ENCODE data around the gene SPI1.

The SPI1 gene

DNA sequence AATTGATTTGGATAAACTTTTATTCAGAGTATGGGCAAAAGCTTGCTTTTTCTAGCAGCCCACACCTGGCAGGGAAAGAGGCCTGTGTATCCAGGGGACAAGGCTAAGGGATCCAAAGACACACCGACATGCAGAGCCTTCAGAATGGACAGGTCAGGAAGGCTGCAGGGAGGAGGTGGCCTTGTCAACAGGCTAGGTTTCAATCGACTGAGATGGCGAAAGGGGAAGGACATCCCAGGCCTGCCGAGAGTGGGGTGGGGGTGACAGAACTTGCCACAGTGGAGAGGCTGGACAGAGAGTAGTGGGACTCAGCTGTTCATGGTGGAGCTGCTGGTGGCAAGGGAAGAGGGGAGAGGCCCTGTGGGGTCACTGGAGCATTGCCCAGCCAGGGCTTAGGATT lies 24.8 kb upstream of the SPI1 start:
- Histone ChIP-seq H3K27me3 (ENCODE audit: control insufficient read depth in 1 of 2, insufficient read depth in 2 of 2, low read length in 2 of 2) (no peaks in the 10 kb centered on the region), H3K27ac (ENCODE audit: low read length) (no peak overlapping the region), H3K4me3 (ENCODE audit: low read length in 2 of 2) (no peak overlapping the region), H3K9me3 (ENCODE audit: control insufficient read depth in 2 of 2, low read length in 2 of 2) (no peaks in the 10 kb centered on the region), H3K9ac (ENCODE audit: low read length in 2 of 2) (no peak overlapping the region), H3K4me1 (ENCODE audit: control insufficient read depth, insufficient read depth, low read length) (peaks cover 24% of the 10 kb centered on the region), H3K36me3 (ENCODE audit: control insufficient read depth in 2 of 2, insufficient read depth in 2 of 2, low read length in 2 of 2) (no peaks in the 10 kb centered on the region)

DNA sequence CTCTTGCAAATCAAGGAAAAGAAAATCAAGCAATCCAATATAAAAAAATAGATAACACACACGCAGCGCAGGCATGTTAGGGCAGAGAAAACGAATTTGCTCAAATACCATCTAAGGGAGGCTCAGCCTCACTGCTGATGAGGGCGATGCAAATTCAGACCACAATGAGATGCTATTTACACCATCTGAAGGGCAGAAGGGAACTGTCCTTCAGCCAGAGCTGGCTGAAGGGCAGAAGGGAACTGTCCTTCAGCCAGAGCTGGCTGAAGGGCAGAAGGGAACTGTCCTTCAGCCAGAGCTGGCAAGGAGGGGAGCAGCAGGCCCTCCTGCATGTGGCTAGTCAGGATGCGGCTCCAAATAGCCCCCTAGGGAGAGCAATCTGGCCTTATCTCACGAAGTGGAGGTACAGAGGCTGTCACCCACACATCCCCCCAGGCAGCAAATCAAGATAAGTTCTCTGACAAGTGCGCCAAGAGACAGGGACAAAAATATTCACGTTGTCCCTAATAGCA lies 22.5 kb upstream of the SPI1 start:
- Histone ChIP-seq H3K9ac (ENCODE audit: low read length in 2 of 2) (peak overlapping the region; percentile 50 to 84), H3K4me3 (ENCODE audit: low read length in 2 of 2) (peak overlapping the region in 1 of 2 donors; percentile 75), H3K4me1 (ENCODE audit: control insufficient read depth, insufficient read depth, low read length) (peaks cover 12% of the 10 kb centered on the region), H3K27ac (ENCODE audit: low read length) (peak overlapping the region; percentile 76), H3K9me3 (ENCODE audit: control insufficient read depth in 2 of 2, low read length in 2 of 2) (no peaks in the 10 kb centered on the region), H3K36me3 (ENCODE audit: control insufficient read depth in 2 of 2, insufficient read depth in 2 of 2, low read length in 2 of 2) (no peaks in the 10 kb centered on the region), H3K27me3 (ENCODE audit: control insufficient read depth in 1 of 2, insufficient read depth in 2 of 2, low read length in 2 of 2) (no peaks in the 10 kb centered on the region)

- Histone ChIP-seq H3K4me1 (ENCODE audit: control insufficient read depth, insufficient read depth, low read length) (peaks cover 15% of the 10 kb centered on the region), H3K4me3 (ENCODE audit: low read length in 2 of 2) (peak overlapping the region; percentile 50 to 75), H3K9ac (ENCODE audit: low read length in 2 of 2) (peak overlapping the region; percentile 64 to 84), H3K36me3 (ENCODE audit: control insufficient read depth in 2 of 2, insufficient read depth in 2 of 2, low read length in 2 of 2) (no peaks in the 10 kb centered on the region), H3K9me3 (ENCODE audit: control insufficient read depth in 2 of 2, low read length in 2 of 2) (no peaks in the 10 kb centered on the region), H3K27ac (ENCODE audit: low read length) (peak overlapping the region; percentile 76), H3K27me3 (ENCODE audit: control insufficient read depth in 1 of 2, insufficient read depth in 2 of 2, low read length in 2 of 2) (no peaks in the 10 kb centered on the region)
Observed at GRCh38 chr11:47399860-47400767, 21.8 kb upstream of the SPI1 start.

GRCh38 chr11:47398551-47398950 lies 20.2 kb upstream of the SPI1 start:
- no peaks in the 10 kb centered on the region for H3K27me3 ChIP-seq (ENCODE audit: control insufficient read depth in 1 of 2, insufficient read depth in 2 of 2, low read length in 2 of 2)
- no peaks in the 10 kb centered on the region for H3K36me3 ChIP-seq (ENCODE audit: control insufficient read depth in 2 of 2, insufficient read depth in 2 of 2, low read length in 2 of 2)
- H3K4me1 ChIP-seq (ENCODE audit: control insufficient read depth, insufficient read depth, low read length): peaks cover 17% of the 10 kb centered on the region
- no peak overlapping the region for H3K9ac ChIP-seq (ENCODE audit: low read length in 2 of 2)
- H3K9me3 ChIP-seq (ENCODE audit: control insufficient read depth in 2 of 2, low read length in 2 of 2): no peaks in the 10 kb centered on the region
- no peak overlapping the region for H3K27ac ChIP-seq (ENCODE audit: low read length)
- no peak overlapping the region for H3K4me3 ChIP-seq (ENCODE audit: low read length in 2 of 2)

GRCh38 chr11:47398011-47398410 lies 19.7 kb upstream of the SPI1 start:
- H3K27ac ChIP-seq (ENCODE audit: low read length): no peak overlapping the region
- no peaks in the 10 kb centered on the region for H3K36me3 ChIP-seq (ENCODE audit: control insufficient read depth in 2 of 2, insufficient read depth in 2 of 2, low read length in 2 of 2)
- H3K4me1 ChIP-seq (ENCODE audit: control insufficient read depth, insufficient read depth, low read length): peaks cover 17% of the 10 kb centered on the region
- H3K27me3 ChIP-seq (ENCODE audit: control insufficient read depth in 1 of 2, insufficient read depth in 2 of 2, low read length in 2 of 2): no peaks in the 10 kb centered on the region
- no peak overlapping the region for H3K9ac ChIP-seq (ENCODE audit: low read length in 2 of 2)
- H3K9me3 ChIP-seq (ENCODE audit: control insufficient read depth in 2 of 2, low read length in 2 of 2): no peaks in the 10 kb centered on the region
- no peak overlapping the region for H3K4me3 ChIP-seq (ENCODE audit: low read length in 2 of 2)

- Histone ChIP-seq H3K9me3 (ENCODE audit: control insufficient read depth in 2 of 2, low read length in 2 of 2) (no peaks in the 10 kb centered on the region), H3K4me1 (ENCODE audit: control insufficient read depth, insufficient read depth, low read length) (peaks cover 16% of the 10 kb centered on the region), H3K27ac (ENCODE audit: low read length) (no peak overlapping the region)
Observed at GRCh38 chr11:47396049-47396320, 17.6 kb upstream of the SPI1 start.

GRCh38 chr11:47395223-47396048 lies 17.1 kb upstream of the SPI1 start:
- Histone ChIP-seq H3K9me3 (ENCODE audit: control insufficient read depth in 2 of 2, low read length in 2 of 2) (no peaks in the 10 kb centered on the region), H3K9ac (ENCODE audit: low read length in 2 of 2) (peak overlapping the region in 1 of 2 donors; percentile 13), H3K27ac (ENCODE audit: low read length) (peak overlapping the region; percentile 53), H3K4me1 (ENCODE audit: control insufficient read depth, insufficient read depth, low read length) (peaks cover 11% of the 10 kb centered on the region), H3K27me3 (ENCODE audit: control insufficient read depth in 1 of 2, insufficient read depth in 2 of 2, low read length in 2 of 2) (no peaks in the 10 kb centered on the region), H3K4me3 (ENCODE audit: low read length in 2 of 2) (no peak overlapping the region), H3K36me3 (ENCODE audit: control insufficient read depth in 2 of 2, insufficient read depth in 2 of 2, low read length in 2 of 2) (no peaks in the 10 kb centered on the region)

More at GRCh38 chr11:47396049-47396320, 17.6 kb upstream of the SPI1 start:
- Histone ChIP-seq H3K4me3 (ENCODE audit: low read length in 2 of 2) (no peak overlapping the region), H3K9ac (ENCODE audit: low read length in 2 of 2) (no peak overlapping the region), H3K27me3 (ENCODE audit: control insufficient read depth in 1 of 2, insufficient read depth in 2 of 2, low read length in 2 of 2) (no peaks in the 10 kb centered on the region), H3K36me3 (ENCODE audit: control insufficient read depth in 2 of 2, insufficient read depth in 2 of 2, low read length in 2 of 2) (no peaks in the 10 kb centered on the region)

DNA sequence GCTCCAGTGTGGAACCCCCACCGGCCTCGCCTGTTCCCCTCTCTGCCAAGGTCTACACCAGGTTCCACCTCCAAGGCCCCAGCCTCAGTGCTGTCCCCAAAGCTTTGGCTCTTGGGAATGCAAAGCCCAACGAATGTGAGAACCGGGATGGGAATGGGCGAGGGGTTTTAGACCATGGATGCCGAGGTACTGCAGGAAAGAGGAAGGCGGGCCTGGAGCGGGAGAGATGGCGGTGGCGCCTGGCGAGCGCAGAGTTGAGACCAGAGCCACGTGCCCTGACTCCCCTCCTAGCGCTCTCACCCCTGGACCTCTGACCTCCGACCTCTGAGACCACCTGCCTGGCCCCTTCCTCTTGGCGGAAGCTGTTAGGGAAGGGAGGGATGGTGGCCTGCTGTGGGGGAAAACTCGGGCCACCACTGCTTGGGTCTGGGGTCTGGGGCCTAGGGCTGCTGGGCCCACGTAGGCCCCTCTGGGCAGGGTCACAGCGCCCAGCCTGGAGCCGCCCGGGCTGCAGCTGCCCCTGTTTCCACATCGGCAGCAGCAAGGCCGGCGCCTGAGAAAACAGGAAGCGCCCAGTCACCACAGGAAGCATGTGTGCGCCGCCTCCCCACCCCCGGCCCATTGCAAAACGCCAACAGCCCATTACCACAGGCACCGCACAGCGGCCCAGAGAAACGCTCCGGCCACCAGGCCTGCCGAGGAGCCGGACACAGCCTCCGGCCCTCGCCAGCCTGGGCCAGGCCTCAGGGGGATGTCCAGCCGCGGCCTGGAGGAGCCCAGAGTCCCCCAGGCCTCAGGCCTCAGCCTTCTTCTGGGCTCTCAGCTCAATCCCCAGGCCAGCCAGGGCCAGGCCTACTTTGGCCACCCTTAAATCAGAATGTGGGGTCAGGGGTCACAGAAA lies 16.2 kb upstream of the SPI1 start:
- no peaks in the 10 kb centered on the region for H3K9me3 ChIP-seq (ENCODE audit: control insufficient read depth in 2 of 2, low read length in 2 of 2)
- H3K27me3 ChIP-seq (ENCODE audit: control insufficient read depth in 1 of 2, insufficient read depth in 2 of 2, low read length in 2 of 2): no peaks in the 10 kb centered on the region
- H3K36me3 ChIP-seq (ENCODE audit: control insufficient read depth in 2 of 2, insufficient read depth in 2 of 2, low read length in 2 of 2): no peaks in the 10 kb centered on the region
- peaks cover 5% of the 10 kb centered on the region for H3K4me1 ChIP-seq (ENCODE audit: control insufficient read depth, insufficient read depth, low read length)
- peak overlapping the region in 1 of 2 donors; percentile 22 for H3K4me3 ChIP-seq (ENCODE audit: low read length in 2 of 2)
- peak overlapping the region; percentile 13 to 42 for H3K9ac ChIP-seq (ENCODE audit: low read length in 2 of 2)
- H3K27ac ChIP-seq (ENCODE audit: low read length): peak overlapping the region; percentile 53

DNA sequence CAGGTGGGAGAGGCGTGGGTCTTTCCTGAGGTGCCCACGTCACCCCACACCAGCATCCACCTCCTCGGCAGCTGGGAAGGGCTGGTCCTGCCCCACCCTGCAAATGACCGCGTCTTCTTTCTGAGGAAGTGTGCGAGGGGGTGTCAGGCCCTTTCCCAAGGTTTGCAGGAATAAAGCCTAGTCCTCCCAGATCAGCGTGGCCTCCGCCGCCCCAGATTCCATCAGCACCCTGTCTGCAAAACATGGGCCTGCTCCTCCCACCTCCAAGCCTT lies 15.6 kb upstream of the SPI1 start:
- no peak overlapping the region for H3K4me3 ChIP-seq (ENCODE audit: low read length in 2 of 2)
- H3K36me3 ChIP-seq (ENCODE audit: control insufficient read depth in 2 of 2, insufficient read depth in 2 of 2, low read length in 2 of 2): no peaks in the 10 kb centered on the region
- no peaks in the 10 kb centered on the region for H3K27me3 ChIP-seq (ENCODE audit: control insufficient read depth in 1 of 2, insufficient read depth in 2 of 2, low read length in 2 of 2)
- H3K9me3 ChIP-seq (ENCODE audit: control insufficient read depth in 2 of 2, low read length in 2 of 2): no peaks in the 10 kb centered on the region
- H3K9ac ChIP-seq (ENCODE audit: low read length in 2 of 2): peak overlapping the region in 1 of 2 donors; percentile 42
- peak overlapping the region; percentile 18 for H3K27ac ChIP-seq (ENCODE audit: low read length)
- H3K4me1 ChIP-seq (ENCODE audit: control insufficient read depth, insufficient read depth, low read length): peaks cover 5% of the 10 kb centered on the region
